Astrocyte (in vitro differentiated cells and primary cell): ENCODE data around the gene ATP2B2.

Experiments used
- EZH2 ChIP-seq: IDR thresholded peaks from 2 replicates; pipeline ENCODE4 v1.6.1; 2012; ENCODE audit warnings: mild to moderate bottlenecking, low read length, inconsistent platforms; ENCODE audit not compliant: insufficient read depth
- TF ChIP-seq, protein P1 (sequence below): IDR thresholded peaks from 2 replicates; pipeline ENCODE4 v1.5.1; 2011; ENCODE audit warnings: low read depth, mild to moderate bottlenecking, inconsistent platforms, low read length, moderate library complexity; ENCODE audit not compliant: insufficient read depth

DNA sequence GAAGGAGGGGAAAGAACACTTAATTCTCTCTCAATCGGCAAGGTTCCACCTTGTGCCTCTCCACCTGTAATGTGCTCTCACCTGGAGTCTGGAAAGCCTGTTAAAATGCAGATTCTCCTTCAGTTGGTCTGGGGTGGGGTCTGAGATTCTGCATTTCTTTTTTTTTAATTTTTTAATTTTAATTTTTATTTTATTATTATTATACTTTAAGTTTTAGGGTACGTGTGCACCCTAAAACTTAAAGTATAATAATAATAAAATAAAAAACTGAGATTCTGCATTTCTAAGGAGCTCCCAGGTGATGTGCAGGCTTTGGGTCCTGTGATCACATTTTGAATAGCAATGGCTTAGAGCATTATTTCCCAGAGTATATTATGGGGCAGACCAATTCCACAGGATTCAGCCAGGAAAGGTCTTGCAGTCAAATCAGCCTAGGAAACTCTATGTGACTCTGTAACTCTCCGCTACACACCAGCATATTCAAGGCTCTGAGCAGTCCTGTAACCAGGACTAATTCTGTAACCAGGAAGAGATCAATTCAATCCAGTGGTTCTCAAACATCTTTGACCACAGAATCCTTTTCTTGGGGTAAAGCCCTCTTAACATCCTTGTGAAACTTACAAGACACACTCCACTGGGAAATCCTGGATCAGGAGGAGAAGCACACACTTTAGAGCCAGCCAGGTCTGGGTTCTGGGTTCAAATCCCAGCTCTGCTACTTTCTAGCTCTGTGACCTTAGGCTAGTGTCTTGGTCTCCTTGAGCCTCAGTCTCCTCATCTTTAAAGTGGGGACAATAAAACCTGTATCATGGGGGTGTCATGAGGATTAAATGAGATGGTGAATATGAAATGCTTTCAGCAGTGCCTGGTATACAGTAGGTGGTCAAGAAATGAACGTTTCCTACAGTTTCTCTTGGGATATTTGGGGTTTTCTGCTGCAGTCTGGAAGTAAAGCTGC, 122.2 kb downstream of the ATP2B2 start:
- TF ChIP-seq, protein P1, sequence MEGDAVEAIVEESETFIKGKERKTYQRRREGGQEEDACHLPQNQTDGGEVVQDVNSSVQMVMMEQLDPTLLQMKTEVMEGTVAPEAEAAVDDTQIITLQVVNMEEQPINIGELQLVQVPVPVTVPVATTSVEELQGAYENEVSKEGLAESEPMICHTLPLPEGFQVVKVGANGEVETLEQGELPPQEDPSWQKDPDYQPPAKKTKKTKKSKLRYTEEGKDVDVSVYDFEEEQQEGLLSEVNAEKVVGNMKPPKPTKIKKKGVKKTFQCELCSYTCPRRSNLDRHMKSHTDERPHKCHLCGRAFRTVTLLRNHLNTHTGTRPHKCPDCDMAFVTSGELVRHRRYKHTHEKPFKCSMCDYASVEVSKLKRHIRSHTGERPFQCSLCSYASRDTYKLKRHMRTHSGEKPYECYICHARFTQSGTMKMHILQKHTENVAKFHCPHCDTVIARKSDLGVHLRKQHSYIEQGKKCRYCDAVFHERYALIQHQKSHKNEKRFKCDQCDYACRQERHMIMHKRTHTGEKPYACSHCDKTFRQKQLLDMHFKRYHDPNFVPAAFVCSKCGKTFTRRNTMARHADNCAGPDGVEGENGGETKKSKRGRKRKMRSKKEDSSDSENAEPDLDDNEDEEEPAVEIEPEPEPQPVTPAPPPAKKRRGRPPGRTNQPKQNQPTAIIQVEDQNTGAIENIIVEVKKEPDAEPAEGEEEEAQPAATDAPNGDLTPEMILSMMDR = no peak
- TF ChIP-seq EZH2 = no peak
